Hematopoietic multipotent progenitor cell treated with erythropoietin and hydrocortisone succinate and interleukin-3 and kit ligand, for 8 days (in vitro differentiated cells): ENCODE data around the gene DGKB.

ENCODE experiments used
- DNase-seq: peaks from one replicate; pipeline ENCODE4 v3.0.0-alpha.2; 2015

The DGKB gene

DNA sequence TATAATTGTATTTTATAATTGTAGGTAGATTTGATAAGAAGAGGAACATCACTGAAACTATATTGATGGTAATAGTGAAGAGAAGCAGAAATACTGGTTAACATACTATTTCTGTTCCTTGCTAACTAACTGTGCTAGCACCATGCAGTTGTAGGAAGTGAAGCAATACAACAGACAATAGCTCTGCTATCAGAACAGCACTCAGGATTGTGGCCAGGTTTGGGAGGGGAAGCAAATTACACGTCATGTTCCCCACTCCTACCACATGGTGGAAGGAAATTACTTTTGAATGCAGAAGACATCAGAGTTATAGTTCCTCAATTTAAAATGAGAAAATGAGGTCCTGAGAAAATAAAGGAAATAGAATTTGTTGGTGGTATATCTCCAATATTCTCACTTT, 151.1 kb downstream of the DGKB start:
- no peak for DNase-seq

- no peak for DNase-seq
Observed at GRCh38 chr7:14748461-14748860, 154.1 kb downstream of the DGKB start.

DNA sequence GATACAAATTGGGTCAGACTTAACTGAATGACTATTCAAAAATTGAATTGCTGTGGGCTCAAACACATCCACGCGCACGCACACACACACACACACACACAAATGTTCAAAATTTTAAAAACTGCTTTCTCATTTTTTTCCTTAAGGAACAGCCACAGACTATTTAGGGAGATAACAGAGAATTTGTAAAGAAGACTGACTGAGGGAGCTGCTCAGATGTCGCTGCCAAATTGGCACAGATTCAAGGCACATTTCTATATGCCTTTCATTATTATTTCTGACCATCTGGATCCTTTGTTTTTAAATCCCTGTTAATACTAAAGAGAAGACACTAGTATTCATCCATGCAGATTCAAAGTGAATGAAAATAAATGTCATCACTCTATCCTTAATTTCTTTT, 154.8 kb downstream of the DGKB start:
- DNase-seq: no peak

DNA sequence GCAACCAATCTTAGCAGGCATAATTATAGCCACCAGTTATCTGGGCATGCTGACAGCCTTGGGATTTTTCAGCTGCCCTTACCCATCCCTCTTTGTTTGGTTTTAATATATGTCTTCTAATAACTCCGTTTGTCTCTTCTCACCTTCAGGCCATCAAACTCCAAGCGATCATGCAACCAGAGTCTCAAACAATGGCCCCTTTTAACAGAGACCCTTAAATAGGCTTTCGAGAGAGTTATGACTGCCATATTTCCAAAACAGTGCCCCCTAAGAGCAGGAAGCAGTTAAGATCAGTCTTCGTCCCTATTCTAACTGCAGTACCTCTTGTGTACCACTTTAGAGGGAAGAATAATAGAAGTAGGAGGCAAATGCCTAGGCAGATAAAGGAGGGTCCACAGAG, 157.5 kb downstream of the DGKB start:
- no peak for DNase-seq

DNA sequence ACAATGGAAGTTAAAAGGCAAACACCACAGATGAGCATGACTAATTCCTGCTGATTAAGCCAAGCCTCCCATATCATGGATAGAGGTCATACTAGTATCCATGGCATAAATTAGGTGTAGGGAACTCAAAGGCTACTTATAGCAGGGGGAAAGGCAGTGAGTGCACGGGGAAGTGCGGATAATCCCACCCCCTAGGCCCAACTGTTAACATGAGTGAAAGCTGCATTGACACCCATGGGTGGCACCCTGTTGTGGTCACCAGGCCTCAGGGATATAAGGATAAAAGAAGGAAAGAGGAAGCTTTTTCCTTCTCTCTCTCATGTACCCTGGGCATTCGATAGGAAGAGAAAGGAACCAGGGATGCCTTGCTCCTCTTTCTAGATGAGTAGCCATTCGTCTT, 161.9 kb downstream of the DGKB start:
- DNase-seq: no peak

DNA sequence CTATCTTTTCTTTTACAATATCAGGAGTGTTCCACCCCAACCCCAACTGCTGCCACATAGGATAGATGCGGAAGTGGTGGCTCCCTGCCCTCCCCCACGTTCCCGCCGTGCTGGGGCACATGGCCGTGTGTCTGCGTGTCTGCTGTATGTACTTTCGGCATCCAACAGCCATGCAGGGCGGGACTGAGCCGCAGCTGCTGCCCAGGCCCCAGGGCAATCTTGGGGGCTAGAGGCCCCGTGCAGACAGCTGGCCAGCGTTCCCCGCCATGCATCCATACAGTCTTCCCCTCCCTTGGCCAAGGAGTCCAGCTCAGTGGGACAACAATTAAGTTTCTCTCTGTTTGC, 162.7 kb downstream of the DGKB start:
- no peak for DNase-seq

GRCh38 chr7:14739168-14739840, 163.2 kb downstream of the DGKB start:
- no peak for DNase-seq

DNA sequence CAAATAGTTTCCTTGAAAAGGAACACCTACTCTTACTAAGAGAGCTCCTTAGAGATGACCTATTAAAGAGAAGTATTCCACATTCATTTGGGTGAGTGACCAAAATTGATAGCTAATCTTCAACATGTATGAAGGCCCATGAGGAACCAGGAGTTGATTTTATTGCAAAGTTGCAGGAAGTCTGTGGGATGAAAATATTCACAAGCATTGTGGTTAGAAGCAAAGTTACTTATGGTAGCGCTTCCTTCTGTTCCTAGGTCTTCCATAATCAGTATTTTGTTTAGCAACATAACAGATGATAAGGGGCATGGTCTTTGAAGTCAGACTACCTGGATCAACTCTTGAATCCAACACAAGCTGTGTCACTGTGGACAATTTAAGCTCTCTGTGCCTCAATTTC, 164.5 kb downstream of the DGKB start:
- DNase-seq: no peak

GRCh38 chr7:14734839-14735321, 167.7 kb downstream of the DGKB start:
- DNase-seq: no peak

DNA sequence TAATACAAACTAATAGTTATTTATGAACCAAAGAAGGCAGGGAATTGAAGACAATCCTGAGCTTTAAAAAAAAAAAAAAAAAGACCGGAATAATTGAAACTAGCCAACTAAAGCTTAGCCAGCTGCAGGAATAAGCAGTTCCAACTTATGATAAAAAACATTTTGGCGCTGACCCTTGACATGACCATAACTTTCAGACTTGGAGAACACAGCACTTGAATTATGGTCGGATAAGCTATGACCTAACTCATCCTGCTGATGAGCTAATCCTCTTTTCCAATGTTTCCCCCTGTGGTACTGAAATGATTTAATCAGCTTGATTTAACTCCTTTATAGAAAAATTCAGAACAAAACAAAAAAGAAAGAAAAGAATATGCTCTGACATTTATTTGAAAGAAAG, 181.8 kb downstream of the DGKB start:
- no peak for DNase-seq

DNA sequence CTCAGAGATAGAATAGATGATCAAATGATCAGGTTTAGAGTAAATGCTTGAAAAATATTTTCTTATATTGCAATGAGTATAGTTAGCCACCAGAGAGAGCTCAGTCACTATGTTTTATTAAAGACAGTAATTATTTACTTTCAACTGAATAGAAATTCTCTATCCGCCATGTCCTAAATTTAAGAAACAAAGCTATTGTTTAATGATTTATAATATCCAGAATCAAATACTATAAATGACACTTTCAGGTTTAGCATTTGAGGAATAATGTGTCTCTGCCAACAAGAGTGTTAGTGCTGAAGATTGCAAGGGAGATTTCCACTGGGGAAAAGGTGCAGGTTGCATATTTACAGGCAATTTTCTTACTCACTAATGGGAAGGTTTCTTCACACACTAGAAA, 184.7 kb downstream of the DGKB start:
- DNase-seq: no peak

- DNase-seq: no peak
Observed at GRCh38 chr7:14717169-14717568, 185.4 kb downstream of the DGKB start.

- DNase-seq: no peak
Observed at GRCh38 chr7:14714161-14714728, 188.3 kb downstream of the DGKB start.

DNA sequence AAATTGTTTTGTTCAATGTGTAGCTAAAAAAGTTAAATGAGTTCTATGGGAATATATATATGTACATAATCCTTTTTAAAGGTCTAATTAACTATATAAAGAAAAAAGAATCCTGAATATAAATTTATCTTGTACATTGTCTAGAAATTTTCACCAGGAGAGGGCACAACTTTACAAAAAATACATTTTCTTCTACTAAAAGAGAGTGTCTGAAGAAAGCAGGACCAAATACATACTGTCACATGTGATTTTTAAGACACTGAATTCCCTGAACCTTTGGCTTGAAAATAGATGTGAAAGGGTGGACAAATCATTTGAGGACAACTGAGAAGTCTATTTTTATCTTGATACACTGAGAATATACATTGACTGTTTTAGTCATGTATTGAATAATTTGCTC, 204.3 kb downstream of the DGKB start:
- DNase-seq: no peak

DNA sequence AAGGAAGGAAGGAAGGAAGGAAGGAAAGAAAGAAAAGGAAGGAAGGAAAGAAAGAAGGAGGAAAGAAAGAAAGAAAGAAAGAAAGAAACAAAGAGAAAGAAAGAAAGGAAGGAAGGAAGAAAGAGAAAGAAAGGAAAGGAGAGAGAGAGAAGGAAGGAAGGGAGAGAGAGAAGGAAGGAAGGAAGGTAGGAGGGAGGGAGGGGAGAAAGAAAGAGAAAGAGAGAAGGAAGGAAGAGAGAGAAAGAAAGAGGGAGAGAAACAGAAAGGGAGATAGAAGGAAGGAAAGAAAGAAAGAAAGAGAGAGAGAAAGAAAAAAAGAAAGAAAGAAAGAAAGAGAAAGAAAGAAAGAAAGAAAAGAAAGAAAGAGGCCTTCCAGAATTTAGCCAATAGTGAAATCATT, 204.9 kb downstream of the DGKB start:
- DNase-seq: no peak

DNA sequence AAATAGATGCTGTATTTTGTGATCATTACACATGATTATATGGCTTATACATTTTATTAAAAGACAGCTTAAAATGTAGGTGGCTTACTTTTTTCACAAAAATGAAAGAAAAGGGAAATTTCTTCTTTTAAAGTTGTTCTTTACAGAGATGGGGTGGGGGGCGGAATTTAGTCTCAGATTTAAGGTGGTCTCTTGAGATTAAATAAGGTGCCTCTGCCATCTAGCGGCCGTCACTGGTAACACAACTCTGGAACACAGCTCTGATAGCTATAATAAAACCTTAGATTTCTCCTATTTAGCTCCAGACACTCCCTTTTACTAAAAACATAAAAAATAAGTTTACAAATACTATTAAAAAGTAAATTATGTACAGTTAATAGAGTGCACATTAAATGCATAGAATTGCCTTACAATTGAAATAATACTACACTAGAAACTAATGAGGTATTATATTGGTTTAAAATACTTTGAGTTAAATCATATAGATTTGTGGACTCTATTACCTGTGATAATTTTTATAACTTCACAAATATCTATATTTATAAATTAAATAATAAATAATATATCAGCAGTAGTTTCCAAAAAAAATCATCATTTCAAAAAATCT, 210.9 kb downstream of the DGKB start:
- DNase-seq: peak; percentile 35

DNA sequence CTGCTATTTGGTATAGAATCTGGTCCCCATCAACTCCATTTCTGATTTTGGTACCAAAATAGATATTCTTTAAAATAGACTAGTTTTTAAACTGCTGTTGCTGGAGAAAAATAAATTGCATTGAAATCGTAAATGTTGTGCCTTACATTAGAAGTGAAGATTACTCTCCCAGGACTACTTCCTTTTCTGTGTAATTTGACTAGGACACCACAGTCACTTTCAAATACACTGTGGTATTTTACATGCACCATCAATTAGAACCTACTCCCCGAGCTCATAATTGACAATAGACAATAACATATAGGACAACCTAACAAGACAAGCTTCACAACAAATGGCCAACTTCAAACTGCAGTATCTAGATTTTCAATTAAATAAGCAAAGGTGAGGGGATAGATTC, 211.5 kb downstream of the DGKB start:
- no peak for DNase-seq

DNA sequence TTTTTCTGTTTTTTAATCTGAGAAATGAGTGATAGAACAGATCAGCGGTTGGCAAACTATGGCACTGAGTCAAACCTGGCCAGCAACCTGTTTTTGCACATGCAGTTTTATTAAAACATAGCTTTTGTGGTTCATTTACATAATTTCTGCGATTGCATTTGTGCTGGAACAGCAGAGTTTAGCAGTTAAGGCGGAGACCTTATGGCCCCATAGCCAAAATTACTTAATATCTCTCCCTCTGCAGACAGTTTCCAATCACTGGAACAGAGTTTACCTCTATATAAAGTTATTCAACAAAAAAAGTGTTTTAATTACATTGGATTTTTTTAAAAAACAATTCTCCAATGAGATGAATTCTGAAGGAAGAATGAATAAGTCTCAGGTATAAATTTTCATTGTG, 212.1 kb downstream of the DGKB start:
- DNase-seq: no peak

GRCh38 chr7:14690075-14690474, 212.5 kb downstream of the DGKB start:
- peak; percentile 2 for DNase-seq

DNA sequence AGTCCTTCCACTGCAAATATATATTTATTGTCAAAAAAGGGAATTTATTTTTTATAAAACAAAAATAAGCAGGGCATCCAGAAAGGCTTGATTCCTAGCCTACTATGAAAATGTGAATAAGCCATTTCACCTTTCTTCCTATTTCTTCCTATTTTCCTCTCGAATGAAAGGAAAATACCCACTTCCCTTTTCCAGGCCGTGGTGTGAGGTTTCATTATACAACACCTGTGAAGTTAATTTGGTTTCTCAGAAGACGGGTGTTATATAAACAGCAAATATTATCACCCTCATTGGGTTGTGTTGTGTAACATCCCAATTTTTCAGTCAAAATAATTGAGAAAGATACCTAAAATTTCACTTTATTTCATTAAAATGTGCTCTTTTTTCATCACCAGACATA, 214.3 kb downstream of the DGKB start:
- no peak for DNase-seq

DNA sequence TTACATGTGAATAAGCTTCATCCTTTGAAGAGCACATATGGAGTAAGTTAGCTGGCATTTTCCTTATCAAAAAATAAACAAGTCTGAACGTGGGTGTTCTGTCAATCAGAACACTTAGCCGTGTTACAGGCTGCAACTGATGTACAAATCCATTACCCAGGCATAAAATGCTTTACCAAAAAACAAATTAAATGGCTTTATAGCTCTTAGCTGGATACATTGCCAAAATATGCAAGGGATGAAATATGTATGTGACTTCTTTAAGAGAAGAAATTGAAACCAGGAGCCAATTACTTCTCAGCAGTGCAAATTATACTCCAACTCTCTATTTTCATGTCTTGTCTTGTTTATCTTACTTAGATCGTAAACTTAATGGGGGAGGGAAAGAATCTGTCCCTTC, 214.8 kb downstream of the DGKB start:
- DNase-seq: no peak

DNA sequence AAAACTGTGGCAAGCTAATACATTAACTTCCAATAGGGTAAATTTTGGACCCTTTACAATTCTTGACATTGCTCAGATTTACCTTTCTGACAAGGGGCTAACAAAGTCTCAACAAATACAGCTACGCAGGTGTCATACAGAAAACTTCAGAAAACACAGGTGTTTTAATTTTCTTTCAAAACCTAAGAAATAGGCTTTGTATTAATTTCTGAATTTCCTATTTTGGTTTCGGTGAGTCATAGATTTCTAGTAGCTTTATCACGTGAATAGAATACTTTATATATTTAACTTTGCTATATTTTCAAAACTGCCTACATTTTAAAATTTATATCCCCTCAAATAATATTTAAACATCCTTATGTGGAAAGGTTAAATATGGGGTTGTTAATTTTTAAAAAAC, 215.3 kb downstream of the DGKB start:
- DNase-seq: no peak

DNA sequence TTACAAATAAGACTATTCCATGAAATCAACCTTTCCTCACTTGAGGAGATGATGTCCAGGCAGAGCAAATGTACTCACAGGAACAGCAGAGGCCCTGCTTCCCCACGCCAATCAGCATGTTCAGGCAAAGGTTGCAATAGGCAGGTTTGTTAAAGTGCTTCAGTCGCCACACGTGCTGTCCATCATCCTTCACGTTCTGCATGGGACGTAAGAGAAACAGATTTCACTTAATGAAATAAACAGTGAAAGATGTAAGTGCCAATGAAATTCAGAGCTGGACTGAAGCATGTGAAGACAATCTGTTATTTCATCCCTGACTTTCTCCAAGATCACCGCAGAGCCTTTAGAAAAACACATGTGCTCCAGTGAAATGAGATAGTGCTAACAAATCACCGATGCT, 217.4 kb downstream of the DGKB start:
- no peak for DNase-seq

GRCh38 chr7:14682910-14683465, 219.6 kb downstream of the DGKB start:
- no peak for DNase-seq

DNA sequence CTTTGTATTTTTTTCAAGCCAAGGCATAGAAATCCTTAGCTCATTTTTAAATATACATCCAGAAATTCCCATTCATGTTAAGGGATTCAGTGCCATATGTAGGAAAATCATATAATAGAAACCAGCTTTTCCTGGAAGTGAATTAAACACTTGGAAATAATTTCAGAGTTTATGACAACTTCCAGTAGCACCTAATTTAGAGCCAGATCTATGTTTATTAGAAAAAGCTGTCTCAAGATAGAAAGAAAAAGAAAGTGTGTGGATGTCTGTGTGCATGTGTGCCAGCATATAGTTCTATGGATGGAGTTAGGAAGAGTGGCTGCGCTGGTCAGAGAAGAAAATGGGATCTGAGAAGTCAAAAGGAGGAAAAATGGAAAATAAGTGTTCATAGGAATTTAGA, 225.7 kb downstream of the DGKB start:
- no peak for DNase-seq
